Measurements from ENCODE around the gene ABCA2.

GRCh38 chr9:137040568-137040967, 12.5 kb upstream of the ABCA2 start:
- TF ChIP-seq POLR2AphosphoS5 (IDR thresholded peaks at IDR 0.05) (no peak), POLR2A (IDR thresholded peaks at IDR 0.05) (no peak)

Measured in stomach (tissue), 4 donors.